Mesenchymal stem cell (in vitro differentiated cells and primary cell): Measurements from ENCODE around the gene NUDT3.

Experiments used
- DNase-seq: peaks from one replicate; pipeline ENCODE4 v3.0.0-alpha.2; 2013
- H2AFZ ChIP-seq: one replicate; pipeline ENCODE4 v1.6.1; 2013; ENCODE audit warnings: low read depth, mild to moderate bottlenecking, control low read depth, inconsistent platforms, low read length, moderate library complexity
- H2AK5ac ChIP-seq: 2 replicates; pipeline ENCODE4 v1.6.1; 2013; ENCODE audit warnings: low read length, moderate library complexity, mild to moderate bottlenecking, inconsistent platforms; ENCODE audit not compliant: severe bottlenecking
- H2BK120ac ChIP-seq: one replicate; pipeline ENCODE4 v1.6.1; 2013; ENCODE audit warnings: low read depth, mild to moderate bottlenecking, inconsistent platforms, low read length, moderate library complexity
- H2BK12ac ChIP-seq, 2 experiments: one replicate each; pipeline ENCODE4 v1.6.1; 2013; ENCODE audit warnings: inconsistent platforms in 2 of 2, low read length in 2 of 2, mild to moderate bottlenecking in 2 of 2, moderate library complexity in 2 of 2, control low read depth in 1 of 2
- H2BK15ac ChIP-seq: one replicate; pipeline ENCODE4 v1.6.1; 2013; ENCODE audit warnings: mild to moderate bottlenecking, low read depth, inconsistent platforms; ENCODE audit not compliant: poor library complexity, severe bottlenecking
- H2BK5ac ChIP-seq: 2 replicates; pipeline ENCODE4 v1.6.1; 2013; ENCODE audit warnings: low read depth, mild to moderate bottlenecking, low read length, control low read depth, inconsistent platforms; ENCODE audit not compliant: poor library complexity, severe bottlenecking
- H3K14ac ChIP-seq, 2 experiments: one replicate each; pipeline ENCODE4 v1.6.1; 2013; ENCODE audit warnings: inconsistent platforms in 2 of 2, low read length in 2 of 2, control low read depth in 1 of 2, mild to moderate bottlenecking in 1 of 2, moderate library complexity in 1 of 2
- H3K18ac ChIP-seq, 2 experiments: one replicate each; pipeline ENCODE4 v1.6.1; 2013; ENCODE audit warnings: inconsistent platforms in 2 of 2, low read length in 2 of 2, control low read depth in 1 of 2, low read depth in 1 of 2, mild to moderate bottlenecking in 1 of 2
- H3K23ac ChIP-seq, 2 experiments: one replicate each; pipeline ENCODE4 v1.6.1; 2013; ENCODE audit warnings: inconsistent platforms in 2 of 2, low read length in 2 of 2, mild to moderate bottlenecking in 2 of 2, moderate library complexity in 2 of 2, control low read depth in 1 of 2
- H3K27ac ChIP-seq: 2 replicates; pipeline ENCODE4 v1.5.1; 2013; ENCODE audit warnings: mild to moderate bottlenecking, moderate library complexity, low read length, control low read depth, inconsistent platforms; ENCODE audit not compliant: poor library complexity, severe bottlenecking
- H3K27me3 ChIP-seq, 2 experiments: 2 replicates each; pipeline versions ENCODE4 v1.6.1 to v1.7.0; 2013; ENCODE audit warnings: low read length in 2 of 2, mild to moderate bottlenecking in 2 of 2, moderate library complexity in 2 of 2, control low read depth in 1 of 2, inconsistent platforms in 1 of 2; ENCODE audit not compliant: control insufficient read depth in 1 of 2, insufficient read depth in 1 of 2
- H3K36me3 ChIP-seq, 2 experiments: 2 replicates each; pipeline versions ENCODE4 v1.6.1 to v1.7.0; 2013; ENCODE audit warnings: low read length in 2 of 2, control low read depth in 1 of 2, inconsistent platforms in 1 of 2, low read depth in 1 of 2, mild to moderate bottlenecking in 1 of 2; ENCODE audit not compliant: insufficient read depth in 2 of 2, control insufficient read depth in 1 of 2
- H3K4ac ChIP-seq, 2 experiments: one replicate each; pipeline ENCODE4 v1.6.1; 2013; ENCODE audit warnings: inconsistent platforms in 2 of 2, low read length in 2 of 2, mild to moderate bottlenecking in 2 of 2, moderate library complexity in 2 of 2, control low read depth in 1 of 2, low read depth in 1 of 2
- H3K4me1 ChIP-seq: 2 replicates; pipeline ENCODE4 v1.6.1; 2013; ENCODE audit warnings: low read depth, low read length, control low read depth; ENCODE audit not compliant: control insufficient read depth, insufficient read depth
- H3K4me2 ChIP-seq: 2 replicates; pipeline ENCODE4 v1.6.1; 2013; ENCODE audit warnings: low read length, mild to moderate bottlenecking, inconsistent platforms; ENCODE audit not compliant: poor library complexity, severe bottlenecking
- H3K4me3 ChIP-seq, 2 experiments: 2 replicates each; pipeline versions ENCODE4 v1.5.1 to v1.7.0; 2013; ENCODE audit warnings: low read length in 2 of 2, mild to moderate bottlenecking in 2 of 2, control low read depth in 1 of 2, low read depth in 1 of 2; ENCODE audit not compliant: insufficient read depth in 1 of 2
- H3K79me1 ChIP-seq: replicated peaks from 2 replicates; pipeline ENCODE4 v1.6.1; 2013; ENCODE audit warnings: mild to moderate bottlenecking, control low read depth, low read length, inconsistent platforms; ENCODE audit not compliant: poor library complexity, severe bottlenecking
- H3K9ac ChIP-seq: 2 replicates; pipeline ENCODE4 v1.7.0; 2013; ENCODE audit warnings: mild to moderate bottlenecking, low read length, moderate library complexity
- H3K9me3 ChIP-seq: 2 replicates; pipeline ENCODE4 v1.7.0; 2013; ENCODE audit warnings: mild to moderate bottlenecking, low read length; ENCODE audit not compliant: control insufficient read depth
- H4K8ac ChIP-seq: one replicate; pipeline ENCODE4 v1.6.1; 2013; ENCODE audit warnings: inconsistent platforms, mild to moderate bottlenecking, low read length, moderate library complexity
- H4K91ac ChIP-seq: one replicate; pipeline ENCODE4 v1.6.1; 2013; ENCODE audit warnings: mild to moderate bottlenecking, low read length, inconsistent platforms
- WGBS: methylation state at CpG from one replicate; pipeline ENCODE4 v1.1.7; 2013; ENCODE audit warnings: mixed read lengths; 5-methylcytosine and 5-hydroxymethylcytosine counted together

The NUDT3 gene

GRCh38 chr6:34281702-34282334 is 110.7 kb downstream of the NUDT3 start:
- H3K14ac ChIP-seq: no peak overlapping the region
- H4K91ac ChIP-seq: no peak overlapping the region
- peaks cover 19 to 40% of the 10 kb centered on the region in 2 experiments for H3K36me3 ChIP-seq
- no peak overlapping the region for H3K18ac ChIP-seq
- no peaks in the 10 kb centered on the region for H3K9me3 ChIP-seq
- DNase-seq: no peak
- no peak overlapping the region for H3K9ac ChIP-seq
- H3K23ac ChIP-seq: no peak overlapping the region
- H3K4ac ChIP-seq: no peak overlapping the region
- 96% methylated on average over 6 of the region's 6 CpGs for whole genome bisulfite sequencing
- H2AFZ ChIP-seq: no peak overlapping the region
- H4K8ac ChIP-seq: no peak overlapping the region
- H3K4me2 ChIP-seq: no peak overlapping the region
- peaks cover 6% of the 10 kb centered on the region for H3K4me1 ChIP-seq
- H2BK120ac ChIP-seq: no peak overlapping the region
- H3K27ac ChIP-seq: no peak overlapping the region
- H3K79me1 ChIP-seq: peaks cover 9% of the 10 kb centered on the region
- no peaks in the 10 kb centered on the region for H3K27me3 ChIP-seq
- H2BK12ac ChIP-seq: no peak overlapping the region
- H2BK15ac ChIP-seq: no peak overlapping the region
- H2AK5ac ChIP-seq: no peak overlapping the region
- H2BK5ac ChIP-seq: no peak overlapping the region
- no peak overlapping the region for H3K4me3 ChIP-seq

GRCh38 chr6:34280216-34280615 is 112.3 kb downstream of the NUDT3 start:
- no peak overlapping the region for H3K4me2 ChIP-seq
- WGBS: 99% methylated on average over 4 of the region's 4 CpGs

DNA sequence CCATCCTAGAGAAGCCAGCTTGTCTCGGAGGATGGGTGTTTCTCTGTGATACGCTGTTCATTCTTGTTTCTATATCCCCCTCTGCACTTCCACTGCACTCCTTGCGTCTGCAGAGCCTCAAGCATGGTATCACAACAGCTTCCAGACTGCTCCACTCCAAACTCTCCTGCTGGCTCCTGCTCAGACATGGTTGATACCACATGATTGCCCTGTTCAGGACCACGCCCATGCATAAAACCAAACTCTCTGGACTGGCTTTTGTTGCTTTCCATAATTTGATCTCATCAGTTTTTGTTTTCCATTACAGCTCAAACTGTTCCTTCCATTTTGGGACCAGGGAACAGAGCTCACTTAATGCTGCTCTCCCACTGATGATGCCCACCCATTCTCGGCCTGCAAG is 113.6 kb downstream of the NUDT3 start:
- Histone ChIP-seq H3K14ac (no peak overlapping the region), H4K91ac (no peak overlapping the region), H3K36me3 (peaks cover 16 to 35% of the 10 kb centered on the region in 2 experiments), H2AFZ (no peak overlapping the region), H2BK120ac (no peak overlapping the region), H2BK15ac (no peak overlapping the region), H4K8ac (no peak overlapping the region), H3K27ac (no peak overlapping the region), H2BK5ac (no peak overlapping the region), H3K9ac (no peak overlapping the region), H3K4ac (no peak overlapping the region), H3K23ac (no peak overlapping the region), H3K4me2 (no peak overlapping the region), H3K27me3 (no peaks in the 10 kb centered on the region), H3K79me1 (peaks cover 8% of the 10 kb centered on the region), H2BK12ac (no peak overlapping the region), H3K18ac (no peak overlapping the region), H3K9me3 (no peaks in the 10 kb centered on the region), H3K4me1 (peaks cover 1% of the 10 kb centered on the region), H2AK5ac (no peak overlapping the region), H3K4me3 (no peak overlapping the region)
- WGBS: 97% methylated on average over 5 of the region's 5 CpGs
- no peak for DNase-seq

More at GRCh38 chr6:34280216-34280615, 112.3 kb downstream of the NUDT3 start:
- H2AK5ac ChIP-seq: no peak overlapping the region
- no peak overlapping the region for H3K23ac ChIP-seq
- H2BK12ac ChIP-seq: no peak overlapping the region
- H3K27ac ChIP-seq: no peak overlapping the region
- H4K8ac ChIP-seq: no peak overlapping the region
- no peak overlapping the region for H2AFZ ChIP-seq
- H4K91ac ChIP-seq: no peak overlapping the region
- H2BK5ac ChIP-seq: no peak overlapping the region
- H3K18ac ChIP-seq: no peak overlapping the region
- peaks cover 19 to 40% of the 10 kb centered on the region in 2 experiments for H3K36me3 ChIP-seq
- H3K79me1 ChIP-seq: peaks cover 9% of the 10 kb centered on the region
- H3K4ac ChIP-seq: no peak overlapping the region
- no peaks in the 10 kb centered on the region for H3K27me3 ChIP-seq
- H3K4me3 ChIP-seq: no peak overlapping the region
- no peak overlapping the region for H3K9ac ChIP-seq
- peaks cover 6% of the 10 kb centered on the region for H3K4me1 ChIP-seq
- no peak for DNase-seq
- no peaks in the 10 kb centered on the region for H3K9me3 ChIP-seq
- no peak overlapping the region for H2BK15ac ChIP-seq
- no peak overlapping the region for H3K14ac ChIP-seq
- H2BK120ac ChIP-seq: no peak overlapping the region

DNA sequence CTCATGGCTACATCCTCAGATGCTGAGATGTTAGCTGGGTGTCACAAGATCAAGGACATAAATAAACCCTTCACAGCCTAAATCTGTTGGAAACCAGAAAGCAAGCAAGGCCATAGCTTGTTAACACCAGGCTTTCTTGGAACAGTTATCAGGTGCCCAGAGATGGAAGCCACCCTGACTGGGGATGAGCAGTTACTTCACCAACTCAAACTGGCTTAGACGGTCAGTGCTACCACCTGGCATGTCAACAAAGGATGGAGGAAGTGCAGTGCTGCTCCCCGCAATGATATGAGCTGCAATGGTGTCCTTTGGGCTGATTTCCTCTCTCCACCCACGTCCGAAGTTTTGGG is 114.7 kb downstream of the NUDT3 start:
- H2BK12ac ChIP-seq: no peak overlapping the region
- 95% methylated on average over 4 of the region's 4 CpGs for WGBS

More for the DNA sequence above, 114.7 kb downstream of the NUDT3 start:
- Histone ChIP-seq H3K9me3 (no peaks in the 10 kb centered on the region), H2BK15ac (no peak overlapping the region), H4K8ac (no peak overlapping the region), H3K36me3 (peaks cover 13 to 37% of the 10 kb centered on the region in 2 experiments), H3K4me3 (no peak overlapping the region), H3K27ac (no peak overlapping the region), H2BK120ac (no peak overlapping the region), H2AFZ (no peak overlapping the region), H3K23ac (no peak overlapping the region), H2AK5ac (no peak overlapping the region), H3K9ac (no peak overlapping the region), H3K4me1 (no peaks in the 10 kb centered on the region), H3K27me3 (no peaks in the 10 kb centered on the region), H3K14ac (no peak overlapping the region), H3K4ac (no peak overlapping the region), H3K4me2 (no peak overlapping the region), H2BK5ac (no peak overlapping the region), H3K79me1 (peaks cover 5% of the 10 kb centered on the region), H3K18ac (no peak overlapping the region), H4K91ac (no peak overlapping the region)
- DNase-seq: no peak
